NCI-H2081 treated with DMSO at 0.1 percent for 48 hours (cell line): ENCODE data around the gene TTC7B.

Source experiments
- DNase-seq: peaks from one replicate; lab custom pipeline; 2025; lab: John Stamatoyannopoulos, UW

The TTC7B gene

DNA sequence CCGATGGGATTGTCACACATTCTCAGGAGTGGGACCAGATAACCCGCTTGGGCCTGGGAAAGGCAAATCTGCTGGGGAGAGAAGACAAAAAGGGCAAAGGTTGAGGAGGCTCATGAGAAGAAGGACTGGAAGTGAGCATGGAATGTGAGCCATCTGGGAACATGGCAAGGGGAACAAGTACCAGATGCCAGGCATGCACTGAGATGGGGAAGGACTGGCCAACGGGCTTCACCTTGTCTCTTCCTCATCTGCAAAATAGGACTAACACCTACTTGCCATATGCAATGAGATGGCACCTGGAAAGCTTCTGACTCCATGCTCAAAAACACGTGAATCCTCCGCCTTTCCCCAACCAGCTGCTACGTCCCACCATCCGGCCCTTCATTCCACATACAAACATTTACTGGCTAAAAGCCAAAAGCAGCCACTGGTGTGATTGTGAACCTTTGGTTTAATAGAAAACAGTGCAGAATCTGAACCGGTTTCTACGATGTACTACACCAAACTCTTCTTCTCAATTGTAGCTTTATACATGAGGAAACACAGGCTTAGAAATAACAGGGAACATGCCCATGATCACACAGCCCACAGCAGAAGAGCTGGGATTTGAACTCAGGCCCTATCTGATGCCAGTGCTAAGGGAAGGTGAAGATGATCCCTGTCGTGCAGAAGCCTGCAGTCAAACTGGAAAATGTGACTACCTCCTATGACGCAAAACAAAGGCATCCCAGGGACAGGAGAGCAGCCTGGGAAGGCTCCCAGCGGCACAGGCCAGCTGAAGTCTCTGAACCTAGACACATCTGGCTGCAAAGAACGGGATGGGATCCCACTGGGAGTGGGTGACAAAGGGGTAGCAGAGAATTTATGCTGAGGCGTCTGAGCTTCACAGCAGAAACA lies 112.1 kb downstream of the TTC7B start:
- no peak for DNase-seq

DNA sequence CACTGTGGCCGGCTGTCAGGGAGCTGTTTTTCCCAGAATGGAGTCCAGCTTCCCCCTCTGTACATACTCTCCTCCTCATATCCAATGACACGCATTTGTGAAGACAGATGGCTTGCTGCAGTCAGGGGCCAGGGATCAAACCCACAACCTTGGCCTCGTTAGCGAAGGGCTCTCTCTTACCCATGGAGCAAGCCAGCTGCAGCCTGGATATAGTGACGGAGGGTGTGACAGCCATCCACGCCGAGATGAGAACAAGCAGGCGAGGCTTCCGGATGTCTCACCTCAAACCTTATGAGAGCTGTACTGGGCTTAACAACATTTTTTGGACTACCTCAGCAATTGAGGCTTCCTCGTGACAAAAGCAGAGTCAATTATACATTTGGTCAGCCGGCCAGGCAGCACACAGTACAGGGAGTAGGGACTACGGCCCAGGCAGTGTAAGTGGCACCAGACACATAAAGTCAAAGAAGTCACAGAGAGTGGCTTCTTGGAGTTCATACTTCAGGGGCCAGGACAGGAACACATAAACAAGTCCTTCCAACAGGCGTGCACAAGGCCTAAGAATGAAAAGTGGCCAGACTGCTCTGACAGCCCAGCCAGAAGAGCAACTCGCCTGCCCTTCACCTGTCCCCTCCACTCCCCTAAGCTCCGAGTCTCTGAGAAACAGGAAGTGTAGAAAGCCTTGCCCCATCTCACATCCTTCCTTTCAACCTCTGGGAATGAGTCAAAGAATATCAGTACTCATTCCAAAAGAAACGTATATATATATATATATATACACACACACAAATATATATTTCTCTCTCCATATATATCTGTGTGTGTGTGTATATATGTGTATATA lies 115.1 kb downstream of the TTC7B start:
- no peak for DNase-seq

DNA sequence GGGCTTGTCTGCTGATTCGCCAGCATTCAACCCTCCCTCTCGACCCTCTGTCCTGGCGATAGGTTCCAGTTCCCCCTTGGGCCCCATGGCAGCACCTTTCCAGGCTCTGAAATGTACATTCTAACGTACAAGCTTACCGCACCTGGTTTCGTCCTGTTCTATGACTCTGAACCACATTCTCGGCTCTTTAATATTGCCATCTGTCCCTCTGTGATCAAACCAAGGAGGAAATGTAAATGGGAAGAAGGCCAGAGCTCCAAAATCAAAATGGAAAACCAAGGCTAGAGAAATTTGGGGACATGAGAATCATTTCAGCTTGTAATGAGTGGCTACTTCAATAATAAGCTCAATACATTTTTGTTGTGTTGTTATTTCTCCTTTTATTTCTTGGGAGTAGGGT lies 117.2 kb downstream of the TTC7B start:
- DNase-seq, result no peak

DNA sequence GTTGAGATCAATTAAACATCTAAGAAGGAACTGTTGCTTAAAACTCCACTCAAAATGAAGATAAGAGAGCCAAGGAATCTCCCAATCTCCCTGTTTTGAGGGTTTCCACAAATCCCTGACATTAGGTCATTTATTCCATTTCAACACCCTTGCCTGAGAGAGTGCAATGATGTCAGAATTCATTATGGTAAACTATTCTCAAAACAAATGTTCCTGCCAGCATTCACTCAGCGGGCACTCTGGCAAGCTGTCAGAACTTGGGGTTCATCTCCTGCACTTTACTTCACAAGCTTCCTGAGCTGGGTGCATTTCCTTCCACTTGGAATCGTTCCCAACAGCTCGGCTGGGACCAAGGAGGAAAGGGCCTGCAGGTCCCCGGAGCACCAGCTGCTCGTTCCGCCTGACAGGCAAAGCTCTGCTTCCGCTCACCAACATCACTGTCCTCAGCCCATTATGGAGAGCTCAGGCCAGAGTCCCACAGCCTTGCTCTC lies 117.8 kb downstream of the TTC7B start:
- peak; percentile 34 for DNase-seq

DNA sequence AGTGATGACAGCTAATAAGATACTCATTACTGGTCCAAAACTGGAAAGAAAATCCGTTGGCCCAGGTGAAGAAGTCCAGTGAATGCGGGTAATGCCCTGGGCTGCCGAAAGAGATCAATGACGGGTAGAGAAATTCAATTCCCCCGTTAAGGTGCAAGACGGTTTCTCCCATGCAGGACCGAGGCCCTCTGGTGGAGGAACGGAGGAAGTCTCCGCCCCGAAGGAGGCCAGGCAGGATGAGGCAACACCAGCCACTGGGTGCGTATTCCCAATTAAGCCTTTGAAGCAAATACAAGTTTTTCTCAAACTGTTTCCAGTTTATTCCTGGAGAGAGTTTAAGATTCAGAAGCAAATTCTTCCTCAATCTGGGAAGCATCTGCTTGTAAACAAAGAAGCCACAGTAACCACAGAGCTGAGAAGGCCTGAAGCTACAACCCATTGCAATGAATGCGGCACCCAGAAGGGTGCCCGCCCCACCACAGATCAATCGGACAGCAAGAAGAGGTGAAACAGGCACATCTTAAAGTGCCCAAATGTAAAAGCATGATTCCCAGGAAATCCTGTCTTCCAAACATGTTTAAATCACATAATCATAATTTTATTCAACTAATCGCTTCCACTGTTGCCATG lies 118.5 kb downstream of the TTC7B start:
- peak; percentile 61 for DNase-seq

DNA sequence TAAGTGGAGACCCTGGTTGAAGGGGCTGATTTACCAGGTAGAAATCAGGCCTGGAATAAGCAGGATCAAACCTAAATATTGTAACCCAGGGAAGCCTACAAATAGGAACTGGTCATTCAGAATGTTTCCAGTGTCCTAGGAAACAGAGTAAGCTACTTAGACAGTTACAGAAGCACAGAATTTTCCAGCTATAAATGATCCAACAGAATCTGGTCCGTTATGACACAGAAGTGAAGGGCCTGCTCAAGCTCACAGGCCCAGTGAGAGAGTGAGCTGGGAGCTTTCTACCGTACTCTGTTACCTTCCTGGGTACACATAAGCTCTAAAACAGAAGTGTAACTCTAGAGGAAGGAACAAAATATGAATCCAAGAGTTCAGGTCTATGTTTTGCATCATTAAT lies 119.1 kb downstream of the TTC7B start:
- no peak for DNase-seq

DNA sequence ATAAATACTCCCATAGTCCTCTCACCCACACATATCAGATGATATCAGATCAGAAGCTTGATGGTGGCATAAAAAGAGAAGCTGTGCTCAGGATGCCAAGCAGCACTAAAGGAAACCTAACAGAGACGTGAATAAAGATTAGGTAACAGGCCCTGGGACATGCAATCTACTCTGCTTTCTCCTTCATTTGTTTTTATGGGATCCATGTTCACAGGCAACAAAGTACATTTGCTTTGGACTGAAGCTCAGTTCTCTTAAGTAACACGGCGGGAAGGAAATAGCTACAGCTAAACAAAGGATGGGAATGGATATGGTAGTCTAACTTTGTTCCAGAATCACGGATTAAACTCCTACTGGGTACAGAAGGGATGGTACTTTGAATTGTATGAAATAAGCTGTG lies 119.5 kb downstream of the TTC7B start:
- DNase-seq, result no peak

DNA sequence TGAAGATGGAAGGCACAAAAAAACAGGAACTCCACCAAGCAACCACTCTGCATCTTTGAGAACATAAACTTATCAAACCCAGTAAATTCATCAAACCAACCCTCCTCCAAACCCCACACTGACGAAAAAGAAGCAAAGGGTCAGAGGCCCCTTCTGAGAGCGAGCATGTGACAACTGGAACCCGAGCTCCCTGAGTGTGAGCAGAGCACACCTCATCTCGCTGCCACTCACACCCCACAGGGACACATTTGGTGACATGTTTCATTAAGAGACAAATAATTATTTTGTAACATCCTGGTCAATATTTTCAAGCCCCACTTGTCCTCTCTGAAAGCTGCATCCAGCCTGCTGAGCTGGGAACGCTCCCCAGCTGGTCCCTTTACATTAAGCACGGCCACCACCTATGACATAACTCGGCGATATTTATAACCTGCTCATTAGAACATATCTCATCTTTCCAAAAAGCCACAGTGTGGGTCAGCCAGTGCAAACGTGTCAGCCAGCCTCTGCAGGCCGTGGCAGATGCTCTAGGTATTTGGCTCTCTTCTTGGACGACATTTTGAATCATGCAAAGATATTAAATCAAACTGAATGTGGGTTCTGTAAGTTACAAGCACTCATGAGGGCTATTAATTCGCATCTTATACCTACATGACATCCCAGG lies 120.1 kb downstream of the TTC7B start:
- no peak for DNase-seq

DNA sequence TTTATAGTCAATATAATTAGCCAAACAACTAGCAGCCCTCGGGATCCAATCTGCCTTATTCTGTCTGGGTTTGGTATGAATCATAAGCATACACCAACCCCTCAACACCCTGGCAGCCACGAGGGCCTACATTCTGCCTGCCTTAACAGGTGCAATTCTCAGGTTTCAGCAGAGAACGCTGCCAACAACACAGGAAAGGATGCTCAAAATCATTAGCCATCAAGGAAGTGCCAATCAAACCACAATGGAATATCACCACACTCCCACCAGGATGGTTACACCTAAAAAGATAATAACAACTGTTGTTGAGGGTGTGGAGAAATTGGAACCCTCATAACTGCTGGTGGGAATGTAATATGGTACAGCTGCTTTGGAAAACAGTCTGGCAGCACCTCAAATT lies 122.8 kb downstream of the TTC7B start:
- peak; percentile 34 for DNase-seq

DNA sequence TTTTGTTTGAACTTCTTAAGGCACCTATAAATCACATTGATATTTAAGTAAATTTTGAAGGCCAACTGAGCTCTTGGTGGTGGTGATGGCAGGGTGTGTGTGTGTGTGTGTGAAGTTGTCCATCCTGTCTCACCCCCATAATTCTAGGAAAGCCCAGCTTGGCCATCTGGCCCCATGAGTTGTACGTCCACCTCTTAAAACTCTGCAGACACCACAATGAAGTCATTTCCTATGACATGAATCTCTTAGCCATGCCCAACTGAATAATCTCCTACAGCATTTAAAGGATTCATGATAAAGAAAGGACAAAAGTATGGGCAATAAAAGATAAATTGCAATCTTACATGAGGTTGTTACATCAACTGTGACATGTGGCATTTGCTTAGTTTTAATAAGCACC lies 123.4 kb downstream of the TTC7B start:
- DNase-seq, result no peak

DNA sequence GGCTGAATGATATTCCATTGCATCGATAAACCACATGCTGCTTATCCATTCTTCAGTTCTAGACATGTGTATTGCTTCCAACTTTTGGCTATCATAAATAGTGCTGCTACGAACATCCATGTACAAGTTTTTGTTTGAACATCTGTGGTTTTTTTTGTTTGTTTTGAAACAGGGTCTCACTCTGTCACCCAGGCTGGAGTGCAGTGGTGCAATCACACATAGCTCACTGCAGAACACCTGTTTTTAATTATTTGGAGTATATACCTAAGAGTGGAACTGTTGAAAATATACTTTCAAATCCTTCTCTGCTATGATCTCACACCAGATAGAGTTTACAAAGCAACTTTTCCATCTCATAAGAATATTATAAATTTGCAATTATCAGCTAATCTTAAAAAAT lies 124.2 kb downstream of the TTC7B start:
- DNase-seq, result no peak

DNA sequence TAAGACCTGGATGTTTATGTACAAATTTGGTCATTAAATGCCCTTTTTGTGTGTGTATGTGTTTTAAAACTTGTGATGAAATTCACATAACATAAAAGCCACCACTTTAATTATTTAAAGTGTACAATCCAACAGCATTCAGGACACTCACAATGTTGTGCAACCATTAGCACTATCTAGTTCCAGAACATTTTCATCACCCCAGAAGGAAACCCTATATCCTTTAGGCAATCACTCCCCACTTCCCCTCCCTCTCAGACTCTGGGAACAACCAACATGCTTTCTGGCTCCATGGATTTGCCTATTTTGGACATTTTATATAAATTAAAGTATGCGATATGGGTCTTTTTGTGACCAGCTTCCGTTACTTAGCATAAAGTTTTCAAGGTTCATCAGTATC lies 124.6 kb downstream of the TTC7B start:
- DNase-seq, result no peak

DNA sequence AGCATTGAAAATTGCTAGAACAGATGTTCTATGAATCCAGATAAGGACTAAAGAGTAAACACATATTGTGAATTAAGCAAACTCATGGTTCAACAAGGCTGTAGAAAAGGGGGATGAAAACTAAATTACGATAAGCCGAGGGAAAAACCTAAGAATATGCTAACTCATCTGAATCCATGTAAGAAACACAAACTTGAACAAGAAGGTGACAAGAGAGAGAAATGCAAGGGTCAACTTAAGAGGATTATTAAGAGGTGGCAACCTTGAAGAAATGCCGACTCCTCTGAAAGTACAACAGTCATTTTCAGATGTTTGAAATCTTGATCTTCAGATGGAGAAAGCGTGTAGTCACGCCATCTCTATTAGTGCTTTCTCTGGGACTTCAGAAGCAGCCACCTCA lies 128.6 kb downstream of the TTC7B start:
- DNase-seq, result no peak

DNA sequence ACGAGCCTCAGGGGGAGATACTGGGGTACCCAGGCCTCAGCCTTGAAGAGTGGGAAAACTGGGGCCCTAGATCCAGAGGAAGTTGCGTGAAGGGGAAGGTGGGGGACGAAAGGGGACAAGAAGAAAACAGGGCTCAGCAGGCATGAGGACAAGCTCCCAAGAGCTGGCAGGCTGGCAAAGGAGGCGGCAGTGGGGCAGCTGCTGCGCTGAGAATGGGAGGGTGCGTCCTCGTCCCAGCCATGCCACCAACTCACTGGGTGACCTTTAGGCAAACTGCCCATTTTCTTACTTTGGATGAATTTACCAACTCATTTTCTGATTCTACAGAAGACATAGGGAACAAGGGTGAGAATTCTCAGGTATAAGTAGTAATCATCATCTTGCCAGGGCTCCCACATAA lies 133.6 kb downstream of the TTC7B start:
- DNase-seq, result no peak

DNA sequence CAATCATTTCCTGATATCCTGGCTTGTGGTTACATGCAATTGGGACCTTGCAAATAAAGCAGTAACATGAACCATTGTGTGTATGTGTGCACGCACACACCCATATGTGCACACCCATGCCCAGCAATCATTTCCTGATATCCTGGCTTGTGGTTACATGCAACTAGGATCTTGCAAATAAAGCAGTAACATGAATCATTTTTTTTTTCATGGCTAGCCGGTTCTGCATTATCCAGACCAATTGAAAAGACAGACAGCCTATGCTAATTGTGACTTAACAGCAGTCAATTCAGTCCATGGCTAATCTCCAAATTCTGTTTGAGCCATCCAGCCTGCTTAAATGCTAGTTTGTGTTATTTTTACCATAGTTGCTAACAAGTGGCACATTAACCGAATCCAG lies 134.3 kb downstream of the TTC7B start:
- DNase-seq, result no peak

DNA sequence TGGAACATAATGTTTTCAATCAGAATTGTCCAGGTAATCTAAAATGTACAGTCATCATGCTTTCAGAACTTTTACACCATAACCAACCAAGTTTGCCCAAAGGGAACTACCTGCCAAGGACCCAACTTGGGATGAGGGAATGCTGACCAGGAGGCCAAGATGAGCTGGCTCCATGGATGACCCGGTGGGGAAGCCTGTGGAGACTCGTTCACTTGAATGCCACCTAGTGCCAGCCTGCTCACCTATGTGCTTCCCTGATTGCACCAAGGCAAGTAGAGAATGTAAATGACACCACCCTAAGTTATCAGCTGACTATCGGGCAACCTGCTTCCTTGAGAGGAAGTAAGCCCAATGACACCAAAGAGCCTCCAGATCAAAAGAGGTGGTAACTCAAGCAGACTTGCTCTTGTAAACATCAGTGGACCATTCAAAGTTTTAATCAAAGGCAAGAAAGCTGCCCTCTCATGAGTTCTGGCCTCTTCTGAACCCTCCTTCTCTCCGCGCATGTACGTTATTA lies 137.3 kb downstream of the TTC7B start:
- DNase-seq, result no peak

DNA sequence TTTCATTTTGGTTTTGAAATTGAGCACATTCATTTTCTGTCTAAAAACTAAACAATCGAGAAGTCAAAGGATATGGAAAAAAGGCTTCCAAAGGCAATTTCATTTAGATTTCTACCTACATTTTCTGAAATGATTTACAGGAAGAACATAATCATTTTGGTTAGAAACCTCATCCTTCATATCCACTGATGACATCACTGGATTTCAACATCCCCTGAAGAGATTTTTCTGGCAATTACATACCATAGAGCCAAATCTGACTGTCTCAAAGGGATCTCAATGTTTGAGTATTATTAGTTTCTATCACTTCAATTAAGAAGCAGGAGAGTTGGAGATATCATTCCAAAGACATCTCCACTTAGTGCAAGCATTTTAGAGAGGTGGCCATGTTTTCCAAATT lies 137.8 kb downstream of the TTC7B start:
- DNase-seq, result no peak

DNA sequence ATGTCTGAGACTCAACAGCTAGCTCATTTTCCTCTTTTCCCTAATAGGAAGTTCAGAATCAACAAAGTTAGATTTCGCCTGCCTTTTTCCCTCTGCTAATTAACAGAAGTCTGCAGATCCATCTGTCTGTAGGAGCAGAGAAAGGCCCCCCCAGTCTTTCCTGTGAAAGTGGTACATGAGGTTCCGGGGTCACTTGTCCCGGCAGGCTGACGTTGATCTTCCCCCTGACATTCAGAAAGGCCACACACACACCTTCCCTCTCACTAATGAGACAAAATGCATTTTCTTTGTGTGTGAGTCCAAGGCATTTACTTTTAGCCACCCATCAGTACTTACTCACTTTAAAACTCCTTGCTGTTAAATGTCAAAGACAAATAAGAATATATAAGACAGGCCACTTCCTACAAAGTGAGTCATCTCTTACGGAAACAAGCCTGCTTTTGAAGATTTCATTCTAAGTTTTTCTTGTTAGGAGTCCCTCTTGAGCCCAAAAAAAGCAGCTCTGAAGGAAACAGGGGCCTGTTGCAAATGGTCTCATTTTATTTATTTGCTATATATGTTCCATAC lies 138.7 kb downstream of the TTC7B start:
- DNase-seq, result no peak

DNA sequence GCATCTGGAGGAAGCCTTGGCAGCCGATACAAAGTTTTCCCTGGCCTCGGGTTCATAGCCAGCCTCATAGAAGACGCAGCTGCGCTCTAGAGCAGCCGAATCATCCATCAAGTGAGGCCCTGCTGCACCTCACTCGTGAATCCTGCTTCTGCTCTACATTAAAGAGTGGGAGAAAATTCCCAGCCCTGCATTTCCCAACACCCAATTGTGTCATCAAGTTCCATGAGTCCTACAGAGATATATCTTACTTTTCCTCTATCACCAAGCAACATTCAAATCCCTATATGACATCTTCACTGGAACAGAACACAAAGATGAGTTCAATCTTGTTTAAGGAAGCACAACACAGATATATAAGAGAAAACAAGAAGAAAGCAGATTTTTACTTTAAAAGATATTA lies 139.3 kb downstream of the TTC7B start:
- no peak for DNase-seq

DNA sequence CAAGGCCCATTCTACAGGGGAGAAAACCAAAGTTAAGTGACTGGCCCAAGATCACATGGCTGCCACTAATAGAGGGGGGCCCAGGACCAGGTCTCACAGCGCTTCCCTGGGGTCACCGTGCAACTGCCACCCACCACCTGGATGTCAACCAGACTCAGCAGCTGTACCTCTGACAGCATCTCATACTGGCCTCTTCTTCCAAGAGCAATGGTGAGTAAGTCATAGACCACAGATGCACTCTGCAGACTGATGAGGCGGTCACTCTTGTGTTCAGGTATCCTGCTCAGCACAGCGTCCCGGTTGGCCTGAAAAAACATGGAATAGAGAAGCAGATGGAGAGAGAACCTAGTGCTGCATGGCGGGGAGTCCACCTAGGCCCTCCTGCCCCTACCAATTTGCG lies 139.9 kb downstream of the TTC7B start:
- DNase-seq, result no peak

DNA sequence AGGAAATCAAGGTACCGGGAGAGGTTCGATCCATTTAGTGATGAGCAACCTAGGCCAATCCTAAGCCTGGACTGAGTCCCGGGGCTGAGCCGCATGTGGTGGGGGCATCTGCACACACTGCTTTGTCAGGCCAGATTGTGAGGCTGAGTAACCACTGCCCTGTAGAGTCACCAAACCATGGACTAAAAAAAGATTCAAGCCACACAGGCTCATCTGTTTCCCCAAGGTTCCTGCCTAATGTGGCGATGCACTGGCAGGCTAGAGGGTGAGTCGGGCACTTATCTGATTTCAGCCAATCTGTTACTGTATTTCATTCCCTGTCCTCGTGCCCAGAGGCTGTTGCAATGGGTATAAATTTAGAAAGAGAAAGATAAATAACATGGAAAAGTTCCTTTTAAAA lies 140.8 kb downstream of the TTC7B start:
- DNase-seq, result no peak

DNA sequence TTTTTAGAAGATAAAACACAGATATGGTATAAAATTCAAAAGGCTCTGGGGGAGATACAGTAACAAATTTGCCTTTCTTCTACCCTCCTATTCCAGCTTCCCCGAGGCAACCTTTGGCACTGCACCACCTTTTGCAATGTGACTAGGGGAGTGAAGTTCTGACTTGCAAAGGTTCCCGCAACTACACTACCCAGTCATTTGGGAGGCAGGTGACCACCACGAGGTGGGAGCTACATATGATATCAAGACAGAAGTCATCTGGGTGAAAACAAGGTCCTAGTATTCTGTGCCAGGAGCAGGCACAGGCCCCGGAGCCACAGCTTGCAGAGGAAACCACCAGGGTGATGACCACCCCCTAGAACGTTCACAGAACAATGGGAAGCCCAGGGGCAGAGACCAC lies 141.5 kb downstream of the TTC7B start:
- DNase-seq, result no peak
